Stimulated activated CD8-positive, alpha-beta memory T cell treated with anti-CD3 and anti-CD28 coated beads, Interleukin-4, amount 100 ng/mL, for 1 hour (primary cell): ENCODE results near the gene OR2V2.
"Not testable (repeated sequence)": the region's sequence is repeated elsewhere in the genome, so short reads cannot be mapped to it uniquely, and the experiment has no call there.

Experiments used
- DNase-seq, 2 donors: peaks; one replicate each; pipeline ENCODE4 v3.0.0-alpha.2; 2020; ENCODE audit warnings: low read depth in 2 of 2, low spot score in 1 of 2

The OR2V2 gene

GRCh38 chr5:181142054-181142453 is 5.3 kb upstream of the OR2V2 start:
- DNase-seq: no peak

GRCh38 chr5:181145133-181145532 is 2.3 kb upstream of the OR2V2 start:
- no peak for DNase-seq

- no peak for DNase-seq
Measured at GRCh38 chr5:181149355-181149754, 2.0 kb downstream of the OR2V2 start.

- no peak for DNase-seq
Measured at GRCh38 chr5:181149806-181150733, 2.7 kb downstream of the OR2V2 start.

GRCh38 chr5:181151146-181151545 is 3.8 kb downstream of the OR2V2 start:
- no peak for DNase-seq

- DNase-seq: no peak
Measured at GRCh38 chr5:181152406-181152805, 5.0 kb downstream of the OR2V2 start.

- no peak for DNase-seq
Measured at GRCh38 chr5:181153814-181154213, 6.4 kb downstream of the OR2V2 start.

GRCh38 chr5:181156758-181157157 is 9.4 kb downstream of the OR2V2 start:
- no peak for DNase-seq

- no peak for DNase-seq
Measured at GRCh38 chr5:181158869-181159268, 11.5 kb downstream of the OR2V2 start.

- DNase-seq: peak; percentile 88 to 94
Measured at GRCh38 chr5:181159286-181160151, 12.1 kb downstream of the OR2V2 start.

GRCh38 chr5:181160152-181160754 is 12.9 kb downstream of the OR2V2 start:
- peak in 1 of 2 donors; percentile 53 for DNase-seq

GRCh38 chr5:181160755-181161533 is 13.6 kb downstream of the OR2V2 start:
- DNase-seq: not testable (repeated sequence)

- no peak for DNase-seq
Measured at GRCh38 chr5:181161534-181162175, 14.3 kb downstream of the OR2V2 start.

- DNase-seq: no peak
Measured at GRCh38 chr5:181163487-181164075, 16.2 kb downstream of the OR2V2 start.

- DNase-seq: no peak
Measured at GRCh38 chr5:181164076-181164952, 16.9 kb downstream of the OR2V2 start.

GRCh38 chr5:181166812-181167733 is 19.7 kb downstream of the OR2V2 start:
- no peak for DNase-seq

GRCh38 chr5:181167814-181168488 is 20.6 kb downstream of the OR2V2 start:
- no peak for DNase-seq
